HG03378 (cell line): ENCODE data around the gene SLC7A1.

Source experiments
- ATAC-seq: cut with Tn5 transposase; IDR thresholded peaks from one replicate; pipeline ENCODE4 v1.9.1; 2021; ENCODE audit warnings: mild to moderate bottlenecking, moderate library complexity; ENCODE audit not compliant: unreplicated experiment

The SLC7A1 gene

GRCh38 chr13:29465741-29466293 is 129.7 kb downstream of the SLC7A1 start:
- no peak for ATAC-seq

GRCh38 chr13:29464105-29464679 is 131.3 kb downstream of the SLC7A1 start:
- ATAC-seq = no peak

GRCh38 chr13:29459813-29460355 is 135.6 kb downstream of the SLC7A1 start:
- no peak for ATAC-seq
